Hepatocyte (in vitro differentiated cells): ENCODE data around the gene CHST3. TPM values are rescaled to one million over a fixed set of nuclear protein-coding genes. Genes with fewer than 3 reads are reported as not detected.

Experiments
- DNase-seq: peaks from one replicate; pipeline ENCODE4 v3.0.0-alpha.2; 2016; ENCODE audit warnings: low spot score
- H2AFZ ChIP-seq: fragments of 200-600 bp; sonication (generic); 2 replicates; pipeline ENCODE4 v1.6.0; 2016; ENCODE audit warnings: antibody characterized with exemption, mild to moderate bottlenecking
- H3K27ac ChIP-seq: fragments of 200-600 bp; sonication (generic); 2 replicates; pipeline ENCODE4 v1.5.1; 2016; ENCODE audit warnings: mild to moderate bottlenecking
- H3K27me3 ChIP-seq: fragments of 200-600 bp; sonication (generic); 2 replicates; pipeline ENCODE4 v1.6.1; 2016
- H3K36me3 ChIP-seq: fragments of 200-600 bp; sonication (generic); replicated peaks from 2 replicates; pipeline ENCODE4 v1.5.1; 2016; ENCODE audit warnings: low read depth; ENCODE audit not compliant: insufficient read depth
- H3K4me1 ChIP-seq: fragments of 200-600 bp; sonication (generic); 2 replicates; pipeline ENCODE4 v1.5.1; 2016; ENCODE audit warnings: mild to moderate bottlenecking, moderate library complexity; ENCODE audit not compliant: insufficient read depth
- H3K4me2 ChIP-seq: fragments of 200-600 bp; sonication (generic); 2 replicates; pipeline ENCODE4 v1.6.0; 2016
- H3K4me3 ChIP-seq: fragments of 200-600 bp; sonication (generic); 2 replicates; pipeline ENCODE4 v1.5.1; 2016; ENCODE audit warnings: mild to moderate bottlenecking
- H3K79me2 ChIP-seq: fragments of 200-600 bp; sonication (generic); 2 replicates; pipeline ENCODE4 v1.6.0; 2017; ENCODE audit warnings: mild to moderate bottlenecking
- H3K9me2 ChIP-seq: fragments of 200-600 bp; sonication (generic); replicated peaks from 2 replicates; pipeline ENCODE4 v1.6.0; 2017; ENCODE audit warnings: mild to moderate bottlenecking; ENCODE audit not compliant: insufficient read depth
- H3K9me3 ChIP-seq: fragments of 200-600 bp; sonication (generic); 2 replicates; pipeline ENCODE4 v1.5.1; 2016; ENCODE audit warnings: low read depth, mild to moderate bottlenecking
- H4K20me1 ChIP-seq: fragments of 200-600 bp; sonication (generic); 2 replicates; pipeline ENCODE4 v1.6.0; 2016; ENCODE audit warnings: mild to moderate bottlenecking; ENCODE audit not compliant: insufficient read depth, poor library complexity, severe bottlenecking
- CTCF ChIP-seq: fragments of 200-600 bp; sonication (generic); IDR thresholded peaks from 2 replicates; pipeline ENCODE4 v1.5.1; 2016; ENCODE audit warnings: antibody characterized with exemption, mild to moderate bottlenecking; ENCODE audit not compliant: poor library complexity
- EZH2 ChIP-seq: fragments of 200-600 bp; sonication (generic); IDR thresholded peaks from 2 replicates; pipeline ENCODE4 v1.6.1; 2016; ENCODE audit warnings: antibody characterized with exemption, mild to moderate bottlenecking, borderline replicate concordance
- EZH2phosphoT487 ChIP-seq: fragments of 200-600 bp; sonication (generic); IDR thresholded peaks from one replicate; pipeline ENCODE4 v1.6.1; 2018; ENCODE audit warnings: antibody characterized with exemption, mild to moderate bottlenecking, low read depth, moderate library complexity; ENCODE audit not compliant: unreplicated experiment, severe bottlenecking
- WGBS: methylation state at CpG from one replicate; pipeline ENCODE4 v1.1.6; 2016; ENCODE audit warnings: low lambda C conversion rate; ENCODE audit errors: missing lambda C conversion rate; 5-methylcytosine and 5-hydroxymethylcytosine counted together
- polyA plus RNA-seq: library from polyadenylated mRNA; unstranded; fragments of >200 nt; fragmentation: Nextera tagmentation; extraction: Ambion mirVana; gene quantifications from 2 replicates; pipeline ENCODE4 v1.2.1, GENCODE V29; 2016
- total RNA-seq: library from RNA; depleted of rRNA; stranded (reverse); fragments of >200 nt; gene quantifications from 2 replicates; pipeline ENCODE4 v1.2.3, GENCODE V29; 2014

CHST3 gene
- total and polyA plus RNA-seq, 2 experiments from 2014 or later: 6.8 to 14.1 TPM

DNA sequence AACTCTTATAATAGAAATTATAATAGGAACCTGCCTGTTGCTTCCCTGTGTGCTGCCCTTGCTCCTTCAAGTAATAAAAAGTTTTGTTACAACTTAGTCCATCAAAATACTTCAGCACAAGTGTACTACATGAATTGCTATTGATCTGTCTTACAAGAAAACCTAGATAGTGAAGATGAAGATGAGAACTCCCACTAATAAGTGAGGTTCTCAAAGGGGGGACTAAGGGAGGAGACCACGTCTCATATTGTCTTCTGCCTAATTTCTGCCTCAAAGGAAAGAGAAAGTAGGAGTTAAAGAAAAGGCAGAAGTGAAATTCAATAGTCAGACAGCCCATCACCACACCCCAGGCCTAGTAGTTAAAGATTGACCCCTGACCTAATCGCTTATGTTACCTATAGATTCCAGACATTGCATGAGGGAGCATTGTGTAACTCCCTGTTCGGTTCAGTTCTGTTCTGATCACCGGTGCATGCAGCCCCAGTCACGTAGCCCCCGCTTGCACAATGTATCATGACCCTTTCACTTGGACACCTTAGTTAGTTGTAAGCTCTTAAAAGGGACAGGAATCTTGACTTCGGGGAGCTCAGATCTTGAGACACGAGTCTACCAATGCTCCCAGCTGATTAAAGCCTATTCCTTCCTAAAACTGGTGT, 18.2 kb upstream of the CHST3 start:
- 94% methylated on average over 8 of the region's 8 CpGs for WGBS
- Histone ChIP-seq H3K79me2 (no peaks in the 10 kb centered on the region), H3K4me1 (no peaks in the 10 kb centered on the region), H3K27me3 (no peaks in the 10 kb centered on the region), H3K4me3 (no peak overlapping the region), H3K27ac (no peak overlapping the region), H3K36me3 (no peaks in the 10 kb centered on the region), H2AFZ (no peak overlapping the region), H4K20me1 (no peaks in the 10 kb centered on the region), H3K9me2 (no peaks in the 10 kb centered on the region), H3K4me2 (no peak overlapping the region), H3K9me3 (peaks cover 4% of the 10 kb centered on the region)
- DNase-seq: no peak
- no peak for TF ChIP-seq EZH2
- TF ChIP-seq EZH2phosphoT487: no peak
- no peak for TF ChIP-seq CTCF

GRCh38 chr10:71946700-71947099, 17.5 kb upstream of the CHST3 start:
- H3K4me2 ChIP-seq: no peak overlapping the region
- no peaks in the 10 kb centered on the region for H3K4me1 ChIP-seq
- no peaks in the 10 kb centered on the region for H4K20me1 ChIP-seq
- no peak overlapping the region for H3K27ac ChIP-seq
- no peak for DNase-seq
- no peaks in the 10 kb centered on the region for H3K9me2 ChIP-seq
- no peaks in the 10 kb centered on the region for H3K27me3 ChIP-seq
- peaks cover 4% of the 10 kb centered on the region for H3K9me3 ChIP-seq
- no peaks in the 10 kb centered on the region for H3K36me3 ChIP-seq
- TF ChIP-seq EZH2phosphoT487 (no peak), EZH2 (no peak), CTCF (no peak)
- no peaks in the 10 kb centered on the region for H3K79me2 ChIP-seq
- H2AFZ ChIP-seq: no peak overlapping the region
- 95% methylated on average over 3 of the region's 3 CpGs for WGBS
- no peak overlapping the region for H3K4me3 ChIP-seq

DNA sequence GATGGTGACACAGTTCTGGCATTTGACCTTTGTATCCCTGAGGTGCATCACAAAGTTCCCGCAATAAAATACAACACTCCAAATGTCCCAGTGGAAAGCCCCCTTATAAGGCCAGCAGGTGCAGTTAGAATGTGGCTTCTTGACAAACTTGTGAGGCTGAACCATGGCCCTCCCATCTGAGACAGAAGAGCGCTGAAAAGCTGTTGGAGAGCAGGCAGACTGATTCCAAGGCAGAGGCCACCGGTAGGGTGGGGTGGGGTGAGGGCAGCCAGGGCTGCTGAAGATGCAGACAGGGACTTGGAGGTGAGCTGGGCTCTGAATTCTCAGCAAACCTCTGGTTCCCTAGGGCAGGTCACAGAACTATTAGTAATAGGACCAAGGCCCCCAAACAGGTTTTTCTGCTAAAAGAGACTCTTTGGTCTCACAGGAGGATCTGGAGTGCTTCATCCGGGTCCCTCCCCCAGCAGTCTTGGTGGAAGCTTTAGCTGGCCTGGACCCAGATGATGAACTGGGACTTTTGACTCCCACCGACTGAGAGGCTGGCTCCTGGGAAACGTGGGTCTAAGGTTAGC, 15.6 kb upstream of the CHST3 start:
- no peak overlapping the region for H3K27ac ChIP-seq
- DNase-seq: no peak
- H3K9me3 ChIP-seq: peaks cover 4% of the 10 kb centered on the region
- no peak overlapping the region for H2AFZ ChIP-seq
- no peak overlapping the region for H3K4me3 ChIP-seq
- WGBS: 73% methylated on average over 6 of the region's 6 CpGs
- TF ChIP-seq EZH2 (no peak), CTCF (no peak), EZH2phosphoT487 (no peak)
- no peaks in the 10 kb centered on the region for H3K9me2 ChIP-seq
- H3K4me2 ChIP-seq: no peak overlapping the region
- H3K36me3 ChIP-seq: no peaks in the 10 kb centered on the region
- H3K79me2 ChIP-seq: no peaks in the 10 kb centered on the region
- H4K20me1 ChIP-seq: no peaks in the 10 kb centered on the region
- no peaks in the 10 kb centered on the region for H3K4me1 ChIP-seq
- H3K27me3 ChIP-seq: no peaks in the 10 kb centered on the region
